GM19463 (cell line): ENCODE measurements around the gene NUDT5.
A peak's percentile ranks its signal among the peaks of the same experiment; 100 is the strongest.

ENCODE experiments used
- ATAC-seq: cut with Tn5 transposase; IDR thresholded peaks from one replicate; pipeline ENCODE4 v1.9.1; 2021; ENCODE audit warnings: mild to moderate bottlenecking, moderate library complexity; ENCODE audit not compliant: unreplicated experiment

Gene NUDT5

GRCh38 chr10:12165999-12166775 lies 29.5 kb downstream of the NUDT5 start:
- ATAC-seq = no peak

GRCh38 chr10:12165036-12165435 lies 30.7 kb downstream of the NUDT5 start:
- ATAC-seq = no peak

DNA sequence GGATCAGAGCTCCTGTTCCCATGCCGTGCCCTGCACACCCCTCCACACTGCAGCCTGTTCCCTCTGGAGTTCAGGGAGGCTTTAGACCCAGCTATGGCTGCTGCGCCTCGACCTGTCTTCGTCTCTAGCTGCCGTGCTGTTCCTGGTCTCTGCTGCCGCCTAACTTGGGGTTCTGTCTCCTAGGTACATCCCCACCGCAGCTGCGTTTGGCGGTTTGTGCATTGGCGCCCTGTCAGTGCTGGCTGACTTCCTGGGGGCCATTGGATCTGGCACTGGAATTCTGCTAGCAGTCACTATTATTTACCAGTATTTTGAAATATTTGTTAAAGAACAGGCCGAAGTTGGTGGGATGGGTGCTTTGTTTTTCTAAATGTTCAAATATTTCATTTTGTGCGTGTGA lies 31.6 kb downstream of the NUDT5 start:
- ATAC-seq = no peak

DNA sequence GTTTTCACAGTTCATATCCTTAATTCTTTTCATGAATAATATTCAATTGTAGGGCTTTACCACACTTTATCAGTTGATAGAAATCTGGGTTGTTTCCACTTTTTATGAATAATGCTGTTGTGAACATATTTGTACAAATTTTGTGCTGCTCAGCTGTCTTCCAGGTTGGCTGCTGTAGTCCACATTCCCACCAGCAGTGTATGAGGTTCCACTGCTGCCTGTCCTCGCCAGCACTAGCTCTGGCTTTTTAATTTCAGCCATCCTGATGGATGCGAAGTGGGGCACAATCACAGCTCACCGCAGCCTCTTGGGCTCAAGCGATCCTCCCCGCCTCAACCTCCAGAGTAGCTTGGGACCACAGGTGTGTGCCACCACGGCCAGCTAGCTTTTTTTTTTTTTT lies 32.8 kb downstream of the NUDT5 start:
- ATAC-seq = no peak

- no peak for ATAC-seq
Observed at GRCh38 chr10:12160664-12161063, 35.0 kb downstream of the NUDT5 start.

- no peak for ATAC-seq
Observed at GRCh38 chr10:12158111-12158510, 37.6 kb downstream of the NUDT5 start.

- no peak for ATAC-seq
Observed at GRCh38 chr10:12156367-12157123, 39.1 kb downstream of the NUDT5 start.

GRCh38 chr10:12154516-12154915 lies 41.2 kb downstream of the NUDT5 start:
- no peak for ATAC-seq

DNA sequence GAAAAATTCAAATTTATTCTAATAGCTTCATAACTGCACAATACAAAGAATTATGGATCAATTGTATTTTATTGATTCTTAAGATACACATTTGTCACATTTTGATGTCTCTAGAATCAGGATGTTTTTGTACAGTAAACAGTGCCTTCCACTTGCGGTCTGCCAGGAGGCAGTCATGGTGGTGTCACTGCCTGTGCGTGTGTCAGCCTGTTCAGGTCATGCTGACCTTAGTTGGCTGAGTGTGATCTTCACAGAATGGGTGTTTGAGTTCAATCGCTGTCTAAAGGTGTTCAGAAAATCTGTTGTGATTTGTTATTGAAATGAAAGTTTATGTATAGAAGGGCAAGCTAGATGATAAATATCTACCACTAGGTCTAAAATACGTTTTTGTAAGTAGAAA lies 45.5 kb downstream of the NUDT5 start:
- no peak for ATAC-seq

DNA sequence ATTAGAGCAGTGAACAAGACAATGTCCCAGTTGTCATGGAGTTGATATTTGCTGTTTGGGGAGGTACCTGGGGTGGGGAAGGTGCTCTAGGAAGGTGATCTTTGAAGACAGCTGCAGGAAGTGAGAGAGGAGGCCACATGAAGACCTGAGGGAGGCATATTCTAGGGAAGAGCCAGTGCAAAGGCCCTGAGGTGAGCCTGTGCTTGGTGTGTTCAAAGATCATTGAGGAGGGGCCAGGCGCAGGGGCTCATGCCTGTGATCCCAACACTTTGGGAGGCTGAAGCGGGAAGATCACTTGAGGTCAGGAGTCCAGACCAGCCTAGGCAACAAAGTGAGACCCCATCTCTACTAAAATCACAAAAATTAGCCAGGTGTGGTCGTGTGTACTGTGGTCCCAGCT lies 51.2 kb downstream of the NUDT5 start:
- ATAC-seq = no peak

DNA sequence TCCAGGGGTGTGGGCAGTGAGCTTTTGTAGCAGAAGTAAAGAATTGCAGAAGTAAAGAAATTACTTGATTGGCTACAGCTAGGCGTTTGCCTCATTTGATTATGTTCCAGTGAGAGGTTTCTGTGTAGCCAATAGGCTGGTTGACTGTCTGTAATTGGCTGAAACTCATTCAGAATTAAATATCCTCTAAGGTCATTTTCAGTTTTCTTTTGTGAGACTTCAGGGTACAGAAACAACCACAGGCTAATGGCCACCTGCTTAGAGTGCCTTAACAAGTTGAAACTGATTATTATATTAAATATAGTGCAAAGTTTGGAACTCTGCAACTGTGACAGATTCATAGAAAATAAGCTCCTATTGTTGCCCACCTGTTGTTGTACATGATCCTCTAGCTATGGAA lies 55.7 kb downstream of the NUDT5 start:
- ATAC-seq = no peak

- ATAC-seq = no peak
Observed at GRCh38 chr10:12135631-12136030, 60.1 kb downstream of the NUDT5 start.

DNA sequence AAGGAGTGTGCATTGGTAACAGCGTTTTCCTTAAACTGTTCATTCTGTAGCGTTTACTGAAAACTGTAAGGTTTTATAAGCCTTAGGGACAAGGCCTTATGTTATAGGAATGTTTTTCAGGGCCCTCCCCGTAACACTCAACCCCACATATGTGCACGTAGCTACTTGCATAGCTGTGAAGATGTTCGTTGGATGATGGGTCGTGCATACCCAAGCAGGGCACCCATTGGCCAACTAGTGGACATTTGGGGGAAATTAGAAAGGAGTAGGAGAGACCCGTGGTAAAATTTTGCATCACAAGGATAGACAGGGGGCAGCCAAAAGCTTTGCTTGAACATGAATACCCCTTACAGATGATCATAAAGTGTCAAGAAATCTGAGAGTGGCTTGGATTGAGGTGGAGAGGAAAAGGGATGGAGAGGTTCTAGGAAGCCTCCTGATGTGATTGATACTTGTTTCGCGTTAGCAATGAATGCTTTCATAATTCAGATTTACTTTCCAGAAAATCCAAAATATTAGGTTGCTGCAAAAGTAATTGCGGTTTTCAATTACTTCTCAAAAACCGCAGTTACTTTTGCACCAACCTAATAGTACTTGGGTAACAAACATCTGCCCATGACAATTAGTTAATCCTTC lies 65.3 kb downstream of the NUDT5 start:
- ATAC-seq = peak; percentile 39

- peak; percentile 86 for ATAC-seq
Observed at GRCh38 chr10:12129222-12130111, 66.2 kb downstream of the NUDT5 start, which contains the start of gene SEC61A2. Gene SEC61A2 (plus strand): TSS chr10:12129677. CDS start chr10:12129788, 111 bp downstream.

GRCh38 chr10:12121673-12122072 lies 74.0 kb downstream of the NUDT5 start:
- no peak for ATAC-seq
